Measurements from ENCODE around the gene PIBF1. TPM values are rescaled to one million over a fixed set of nuclear protein-coding genes. Genes with fewer than 3 reads are reported as not detected.

Gene PIBF1
- total RNA-seq, 1 experiment from 2014 or later: 12.9 TPM

- TF ChIP-seq STAT6 (CRISPR knock-in tag; conservative IDR thresholded peaks at IDR 0.05; ENCODE audit: low read depth) (no peak), GABPB1 (CRISPR knock-in tag; IDR thresholded peaks at IDR 0.05) (no peak)
Observed at GRCh38 chr13:73058064-73058313, 276.1 kb downstream of the PIBF1 start (continued).

GRCh38 chr13:73058432-73058735 lies 276.5 kb downstream of the PIBF1 start:
- peaks cover 57% of the 10 kb centered on the region for H3K4me1 Mint-ChIP-seq
- CTCF ChIA-PET: interaction anchor here (0.8 to 1.2 kb wide), 3 partner anchors 14 to 218 kb away, joined by 3 to 5 read pairs (median 3); no protein-coding TSS in a partner anchor
- peaks cover 65% of the 10 kb centered on the region for H3K27me3 Mint-ChIP-seq (ENCODE audit: low read depth)
- TF ChIP-seq ZNF317 (CRISPR knock-in tag; IDR thresholded peaks at IDR 0.05; ENCODE audit: borderline replicate concordance, low read depth) (no peak), ZBTB21 (CRISPR knock-in tag; IDR thresholded peaks at IDR 0.05; ENCODE audit: borderline replicate concordance) (no peak), IRF2 (CRISPR knock-in tag; IDR thresholded peaks at IDR 0.05; ENCODE audit: borderline replicate concordance, low read depth) (no peak), ARID4B (CRISPR knock-in tag; IDR thresholded peaks at IDR 0.05; ENCODE audit: borderline replicate concordance) (no peak), RELA (CRISPR knock-in tag; IDR thresholded peaks at IDR 0.05; ENCODE audit: borderline replicate concordance) (no peak), ZNF671 (CRISPR knock-in tag; IDR thresholded peaks at IDR 0.05) (no peak), ELF4 (CRISPR knock-in tag; IDR thresholded peaks at IDR 0.05; ENCODE audit: low read depth) (no peak), ZBTB43 (CRISPR knock-in tag; IDR thresholded peaks at IDR 0.05) (no peak), JAZF1 (CRISPR knock-in tag; IDR thresholded peaks at IDR 0.05) (no peak), MYBL2 (CRISPR knock-in tag; IDR thresholded peaks at IDR 0.05) (no peak), HMGA2 (CRISPR knock-in tag; IDR thresholded peaks at IDR 0.05) (no peak), TEAD1 (CRISPR knock-in tag; IDR thresholded peaks at IDR 0.05) (no peak)
- TF ChIP-seq, protein P1, sequence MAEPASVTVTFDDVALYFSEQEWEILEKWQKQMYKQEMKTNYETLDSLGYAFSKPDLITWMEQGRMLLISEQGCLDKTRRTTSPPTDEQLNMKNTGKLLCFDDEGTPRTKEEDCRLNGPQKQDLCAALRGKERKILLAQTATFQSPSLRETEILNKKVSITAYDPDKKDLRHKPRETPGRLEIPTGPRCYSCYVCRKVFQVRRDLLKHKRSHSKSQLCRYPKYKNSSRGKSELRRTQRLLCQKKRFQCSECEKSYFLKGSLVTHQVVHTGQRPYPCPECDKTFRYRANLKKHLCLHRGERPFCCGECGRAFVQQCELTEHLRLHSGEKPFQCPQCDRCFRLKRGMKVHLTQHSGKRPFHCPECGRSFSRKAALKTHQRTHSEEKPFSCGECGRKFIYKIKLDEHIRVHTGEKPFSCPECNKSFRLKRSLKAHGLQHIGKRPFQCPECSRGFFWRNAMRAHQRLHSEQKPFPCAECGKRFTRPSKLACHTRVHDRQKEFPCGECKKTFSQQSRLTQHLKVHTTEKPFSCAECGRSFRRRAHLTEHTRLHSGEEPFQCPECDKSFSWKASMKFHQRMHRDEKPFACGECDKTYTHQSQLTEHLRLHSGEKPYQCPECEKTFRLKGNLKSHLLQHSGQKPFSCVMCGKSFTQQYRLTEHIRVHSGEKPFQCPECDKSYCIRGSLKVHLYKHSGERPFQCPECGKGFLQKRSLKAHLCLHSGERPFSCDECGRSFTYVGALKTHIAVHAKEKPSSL (CRISPR knock-in tag; conservative IDR thresholded peaks at IDR 0.05): no peak
- TF ChIP-seq, protein P2, sequence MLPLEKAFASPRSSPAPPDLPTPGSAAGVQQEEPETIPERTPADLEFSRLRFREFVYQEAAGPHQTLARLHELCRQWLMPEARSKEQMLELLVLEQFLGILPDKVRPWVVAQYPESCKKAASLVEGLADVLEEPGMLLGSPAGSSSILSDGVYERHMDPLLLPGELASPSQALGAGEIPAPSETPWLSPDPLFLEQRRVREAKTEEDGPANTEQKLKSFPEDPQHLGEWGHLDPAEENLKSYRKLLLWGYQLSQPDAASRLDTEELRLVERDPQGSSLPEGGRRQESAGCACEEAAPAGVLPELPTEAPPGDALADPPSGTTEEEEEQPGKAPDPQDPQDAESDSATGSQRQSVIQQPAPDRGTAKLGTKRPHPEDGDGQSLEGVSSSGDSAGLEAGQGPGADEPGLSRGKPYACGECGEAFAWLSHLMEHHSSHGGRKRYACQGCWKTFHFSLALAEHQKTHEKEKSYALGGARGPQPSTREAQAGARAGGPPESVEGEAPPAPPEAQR (CRISPR knock-in tag; IDR thresholded peaks at IDR 0.05): no peak
- no peaks in the 10 kb centered on the region for H3K9me3 Mint-ChIP-seq
- H3K4me3 Mint-ChIP-seq: peak overlapping the region; percentile 89
- H3K36me3 Mint-ChIP-seq: no peaks in the 10 kb centered on the region
- DNase-seq (ENCODE audit: low spot score) (no peak), ATAC-seq (no peak)
- H3K27ac Mint-ChIP-seq: peak overlapping the region; percentile 55; the same call in 1 of the 2 replicates
- POLR2A ChIA-PET: no interaction called here

All from WTC11 (cell line).